NCI-H2227 (cell line): Measurements from ENCODE around the gene CCZ1.
"Not testable (repeated sequence)": the region's sequence is repeated elsewhere in the genome, so short reads cannot be mapped to it uniquely, and the experiment has no call there.

ENCODE experiments used
- DNase-seq: peaks from one replicate; lab custom pipeline; 2025; ENCODE audit not compliant: unreplicated experiment; lab: John Stamatoyannopoulos, UW

The CCZ1 gene

DNA sequence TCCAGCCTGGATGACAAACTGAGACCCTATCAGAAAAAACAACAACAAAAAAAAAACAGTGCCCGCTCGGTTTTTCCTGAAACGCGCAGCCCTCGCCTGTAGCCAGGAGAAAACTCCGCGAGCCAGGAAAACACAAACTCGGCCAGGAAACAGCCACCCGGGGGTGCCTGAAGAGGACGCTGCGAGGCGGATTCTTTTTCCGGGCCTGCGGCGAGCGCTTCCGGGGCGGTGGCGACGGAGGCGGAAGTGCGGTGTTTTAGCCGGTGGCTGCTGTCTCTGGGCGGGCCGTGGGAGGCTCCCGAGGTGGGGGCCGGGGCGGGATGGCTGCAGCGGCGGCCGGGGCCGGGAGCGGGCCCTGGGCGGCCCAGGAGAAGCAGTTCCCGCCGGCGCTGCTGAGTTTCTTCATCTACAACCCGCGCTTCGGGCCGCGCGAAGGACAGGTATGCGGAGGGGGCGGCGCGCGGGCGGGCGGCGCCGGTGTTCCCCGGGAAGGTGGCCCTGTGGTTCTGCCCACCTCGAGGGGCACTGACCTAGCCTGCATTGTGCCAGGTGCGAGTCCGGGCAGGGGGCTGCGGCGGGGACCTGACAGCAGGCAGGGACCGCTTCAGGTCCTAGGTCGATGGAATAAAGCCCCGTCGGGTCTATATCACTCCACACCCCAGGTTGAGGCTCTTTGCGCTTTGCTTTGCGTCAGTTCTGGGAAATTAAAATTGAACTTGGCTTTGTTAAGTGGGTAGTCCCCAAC, at the start of gene CCZ1:
CCZ1 (plus strand) TSS at position 254 of the 745 bp plus-strand sequence; CDS start at position 321, 67 bp downstream.
- DNase-seq = peak; percentile 91

DNA sequence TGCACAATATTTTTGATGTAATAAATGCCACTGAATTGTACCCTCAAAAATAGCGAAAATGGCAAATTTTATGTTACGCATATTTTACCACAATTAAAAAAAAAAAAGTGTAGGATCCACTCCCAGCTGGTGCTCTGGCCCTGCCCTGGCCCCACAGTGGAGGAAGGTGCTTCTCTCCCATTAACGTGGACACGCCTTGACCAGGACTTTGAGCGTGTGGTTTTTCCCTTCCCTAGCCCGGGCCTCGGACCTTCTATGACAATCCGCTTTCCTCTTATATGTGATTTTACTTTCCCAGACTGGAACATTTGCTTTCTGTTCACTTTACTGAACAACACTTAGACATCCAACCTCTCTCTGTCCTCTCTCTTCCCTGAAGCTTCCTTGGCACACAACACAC, 47.6 kb upstream of the CCZ1 start:
- DNase-seq = no peak

DNA sequence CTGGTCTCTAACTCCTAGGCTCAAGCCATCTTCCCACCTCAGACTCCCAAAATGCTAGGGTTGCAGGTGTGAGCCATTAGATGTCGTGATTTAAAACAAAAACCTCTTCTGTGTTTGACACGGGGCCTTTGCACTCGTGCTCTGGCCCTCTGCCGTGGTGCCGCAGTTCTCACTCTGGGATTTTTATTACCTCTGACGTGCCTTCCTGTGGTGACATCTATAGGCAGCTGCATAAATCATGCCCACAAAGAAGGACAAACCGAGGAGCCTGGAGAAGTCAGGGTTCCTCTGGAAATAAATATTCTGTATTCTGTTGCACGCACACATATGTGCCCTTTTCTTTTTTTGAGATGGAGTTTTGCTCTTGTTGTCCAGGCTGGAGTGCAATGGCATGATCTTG, 43.8 kb upstream of the CCZ1 start:
- no peak for DNase-seq

DNA sequence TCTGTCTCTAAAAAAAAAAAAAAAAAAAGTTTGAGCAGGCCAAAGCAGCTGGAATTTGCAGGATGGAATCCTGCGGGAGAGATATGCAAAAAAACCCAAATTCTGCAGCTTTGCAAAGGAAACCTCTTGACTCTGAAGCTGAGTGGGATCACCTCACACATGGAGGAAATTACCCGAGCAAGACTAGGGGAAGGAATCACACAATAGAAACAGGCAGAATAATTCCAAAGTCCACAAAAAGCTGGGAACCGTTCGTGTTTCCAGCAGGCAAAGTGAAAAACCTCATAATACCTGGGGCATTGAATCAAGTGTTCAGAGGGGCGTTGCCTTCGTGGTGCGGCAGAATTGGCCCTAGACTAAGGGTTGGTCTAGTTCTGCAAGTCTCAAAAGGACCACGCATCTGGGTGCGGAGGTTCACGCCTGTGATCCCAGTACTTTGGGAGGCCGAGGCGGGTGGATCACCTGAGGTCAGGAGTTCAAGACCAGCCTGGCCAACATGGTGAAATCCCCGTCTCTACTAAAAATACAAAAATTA, 41.4 kb upstream of the CCZ1 start:
- DNase-seq = not testable (repeated sequence)

DNA sequence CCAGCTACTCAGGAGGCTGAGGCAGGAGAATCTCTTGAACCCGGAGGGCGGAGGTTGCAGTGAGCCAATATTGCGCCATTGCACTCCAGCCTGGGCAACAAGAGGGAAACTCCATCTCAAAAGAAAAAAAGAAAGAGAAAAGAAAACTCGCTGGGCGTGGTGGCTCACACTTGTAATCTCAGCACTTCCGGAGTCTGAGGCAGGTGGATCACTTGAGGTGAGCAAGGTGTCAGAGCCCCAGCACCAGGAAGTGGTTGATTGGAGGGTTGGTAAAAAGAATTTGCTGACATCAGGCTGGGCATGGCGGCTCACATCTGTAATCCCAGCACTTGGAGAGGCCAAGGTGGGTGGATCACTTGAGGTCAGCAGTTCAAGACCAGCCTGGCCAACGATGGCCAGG, 40.0 kb upstream of the CCZ1 start:
- not testable (repeated sequence) for DNase-seq

DNA sequence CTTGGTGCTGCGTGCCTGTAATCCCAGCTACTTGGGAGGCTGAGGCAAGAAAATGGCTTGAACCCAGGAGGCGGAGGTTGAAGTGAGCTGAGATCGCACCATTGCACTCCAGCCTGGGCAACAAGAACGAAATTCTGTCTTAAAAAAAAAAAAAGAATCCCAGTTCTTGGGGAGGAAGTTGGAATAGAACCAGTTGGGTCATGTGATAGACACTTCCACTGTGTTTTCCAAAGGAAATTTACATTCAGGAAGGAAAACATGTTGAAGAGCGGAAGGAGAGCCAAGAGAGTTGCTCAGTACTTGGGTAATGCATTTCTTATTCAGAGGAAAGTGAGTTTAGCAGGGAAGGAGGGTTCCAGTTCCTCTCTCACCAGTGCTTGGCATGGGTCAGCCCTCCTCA, 37.3 kb upstream of the CCZ1 start:
- not testable (repeated sequence) for DNase-seq

DNA sequence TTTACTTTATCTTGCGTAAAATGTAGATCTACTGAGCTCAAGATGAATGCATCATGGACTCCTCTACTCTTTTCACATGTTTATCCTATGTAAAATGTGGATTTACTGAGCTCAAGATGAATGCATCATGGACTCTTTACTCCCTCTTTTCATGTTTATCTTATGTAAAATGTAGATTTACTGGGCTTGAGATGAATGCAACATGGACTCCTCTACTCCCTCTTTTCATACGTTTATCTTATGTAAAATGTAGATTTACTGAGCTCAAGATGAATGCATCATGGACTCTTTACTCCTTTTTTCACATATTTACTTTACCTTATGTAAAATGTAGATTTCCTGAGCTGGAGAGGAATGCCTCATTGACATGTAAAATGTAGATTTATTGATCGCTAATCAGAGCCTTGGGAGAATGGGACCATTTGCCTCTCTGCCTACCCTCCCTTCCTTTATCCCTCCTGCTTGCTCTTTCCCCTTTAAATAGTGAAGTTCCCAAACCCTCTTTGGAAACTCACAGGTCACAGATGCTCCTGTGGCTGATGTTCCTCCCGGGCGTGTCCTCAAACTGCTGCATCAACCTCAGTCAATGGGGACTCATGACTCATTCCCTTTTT, 35.7 kb upstream of the CCZ1 start:
- not testable (repeated sequence) for DNase-seq

DNA sequence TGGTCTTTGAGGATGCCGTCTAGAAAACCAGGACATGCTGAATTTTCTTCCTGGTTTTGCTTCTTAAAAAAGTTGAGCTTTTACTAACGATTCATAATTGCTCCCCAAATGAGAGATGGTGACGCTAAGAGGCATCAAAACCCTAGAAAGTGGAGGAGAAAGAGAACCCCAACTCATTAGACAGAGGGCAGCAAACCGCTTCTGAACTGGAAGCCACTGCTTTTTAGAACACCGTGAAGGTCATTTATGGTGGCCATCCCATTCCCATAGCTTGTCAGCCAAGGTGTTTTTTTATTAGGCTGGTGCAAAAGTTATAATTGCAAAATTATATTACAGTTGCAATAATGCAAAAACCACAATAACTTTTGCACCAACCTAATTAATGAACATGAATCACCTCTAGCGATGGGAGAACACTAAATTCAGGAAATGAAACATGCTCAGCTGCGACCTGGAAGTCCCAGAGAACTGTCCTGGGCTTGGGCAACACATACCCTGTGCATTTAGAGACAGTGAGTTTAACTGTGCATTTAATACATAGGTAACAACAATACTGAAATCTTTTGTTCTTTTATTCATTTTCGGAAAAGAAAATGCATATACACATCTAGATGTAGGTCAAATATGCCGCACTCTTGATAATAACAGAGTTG, 33.1 kb upstream of the CCZ1 start:
- not testable (repeated sequence) for DNase-seq

DNA sequence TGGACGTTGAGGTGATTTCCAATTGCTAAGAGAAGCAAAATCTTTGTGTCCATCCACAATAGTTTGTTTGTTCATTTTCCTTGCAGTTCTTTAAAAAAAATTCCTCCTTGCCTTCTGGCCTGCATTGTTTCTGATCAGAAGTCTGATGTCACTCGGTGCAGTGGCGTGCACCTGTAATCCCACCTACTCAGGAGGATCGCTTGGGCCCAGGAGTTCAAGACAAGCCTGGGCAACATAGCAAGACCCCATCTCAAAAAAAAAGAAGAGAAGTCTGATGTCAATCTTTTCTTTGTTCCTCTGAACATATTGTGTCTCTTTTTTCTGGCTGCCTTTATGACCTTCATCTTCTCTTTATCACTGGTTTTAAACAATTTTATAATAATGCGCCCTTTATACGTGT, 31.5 kb upstream of the CCZ1 start:
- no peak for DNase-seq

DNA sequence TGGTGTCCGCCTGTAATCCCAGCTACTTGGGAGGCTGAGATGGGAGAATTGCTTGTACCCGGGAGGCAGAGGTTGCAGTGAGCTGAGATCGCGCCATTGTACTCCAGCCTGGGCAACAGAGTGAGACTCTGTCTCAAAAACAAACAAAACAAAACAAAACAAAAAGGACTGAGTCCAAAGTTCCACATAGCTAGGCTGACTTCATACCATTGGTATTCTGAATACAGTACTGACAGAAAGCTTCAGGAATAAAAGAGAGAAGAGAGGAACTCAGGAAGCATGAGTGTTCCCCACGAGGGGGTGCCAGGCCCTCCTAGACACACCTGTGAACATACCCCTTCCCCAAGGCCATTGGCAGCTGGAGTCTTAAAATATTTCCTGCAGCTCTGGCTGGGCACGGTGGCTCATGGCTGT, 29.6 kb upstream of the CCZ1 start:
- not testable (repeated sequence) for DNase-seq

DNA sequence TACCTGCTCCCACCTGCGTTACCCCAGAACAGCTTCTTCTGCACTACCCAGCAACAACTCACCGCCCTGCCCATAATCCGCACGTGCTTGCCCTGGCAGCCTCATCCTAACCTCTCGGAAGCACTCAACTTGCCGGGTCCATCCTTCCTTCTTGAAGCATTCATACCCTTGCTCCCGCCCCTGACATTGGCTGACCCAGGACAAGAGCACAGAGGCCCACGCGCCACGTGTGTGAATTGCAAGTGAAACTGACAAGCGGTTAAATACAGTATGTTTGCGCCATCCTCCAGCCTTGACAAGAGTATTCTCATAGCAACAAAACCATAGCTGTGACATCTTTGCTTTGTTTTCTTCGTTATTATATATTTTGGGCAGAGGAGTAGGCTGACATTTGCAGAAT, 28.8 kb upstream of the CCZ1 start:
- peak; percentile 6 for DNase-seq

DNA sequence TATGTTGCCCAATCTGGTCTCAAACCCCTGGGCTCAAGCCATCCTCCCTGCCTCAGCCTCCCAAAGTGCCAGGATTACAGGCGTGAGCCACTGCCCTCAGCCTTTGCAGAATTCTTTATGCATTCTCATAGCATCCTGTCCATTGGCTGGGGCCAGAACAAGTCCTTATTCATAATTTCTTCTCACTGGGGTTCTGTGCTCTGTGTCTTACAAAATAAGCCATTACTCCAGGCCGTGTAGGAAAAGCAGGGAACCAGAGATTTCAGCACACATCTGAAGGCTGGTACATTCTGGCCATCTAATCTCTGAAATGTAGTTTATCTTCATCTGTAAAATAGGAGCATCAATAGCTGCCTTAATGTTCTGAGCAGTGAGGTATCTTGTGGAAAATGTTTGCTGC, 28.2 kb upstream of the CCZ1 start:
- DNase-seq = no peak

DNA sequence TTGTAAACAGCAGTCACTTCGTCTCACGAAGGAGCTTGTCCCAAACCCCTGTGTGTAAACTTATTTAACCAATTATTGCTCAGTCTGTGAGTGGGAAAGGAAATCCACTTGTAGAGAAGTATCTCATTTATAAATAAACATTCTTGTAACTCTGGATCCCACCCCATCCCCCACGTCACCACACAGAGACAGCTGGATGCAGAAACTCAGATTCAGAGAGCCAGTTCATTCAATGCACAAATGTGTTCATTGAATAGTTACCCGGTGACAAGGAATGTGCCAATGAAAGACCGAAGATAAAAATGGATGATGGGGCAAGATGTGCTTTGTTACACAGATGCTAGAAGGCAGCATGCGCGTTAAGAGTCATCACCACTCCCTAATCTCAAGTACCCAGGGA, 26.2 kb upstream of the CCZ1 start:
- peak; percentile 22 for DNase-seq

DNA sequence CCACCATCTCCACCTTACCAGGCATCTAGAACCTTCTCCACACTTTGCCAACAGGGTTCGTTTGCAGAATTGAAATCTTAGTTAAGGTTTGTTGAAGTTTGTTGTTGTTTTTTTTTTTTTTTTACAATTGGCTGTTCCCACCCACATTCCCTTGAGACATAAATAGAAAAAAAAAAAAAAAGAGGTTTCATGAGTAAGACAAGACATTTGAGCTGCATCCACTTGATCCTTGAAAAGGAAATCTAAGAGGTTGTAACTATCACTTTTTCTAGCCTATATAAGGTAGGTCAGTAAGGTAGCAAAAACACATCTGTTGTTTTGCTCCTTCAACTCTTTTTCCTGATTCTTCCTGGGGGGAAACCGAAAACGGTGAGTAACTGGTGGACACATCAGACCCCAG, 18.9 kb upstream of the CCZ1 start:
- not testable (repeated sequence) for DNase-seq

DNA sequence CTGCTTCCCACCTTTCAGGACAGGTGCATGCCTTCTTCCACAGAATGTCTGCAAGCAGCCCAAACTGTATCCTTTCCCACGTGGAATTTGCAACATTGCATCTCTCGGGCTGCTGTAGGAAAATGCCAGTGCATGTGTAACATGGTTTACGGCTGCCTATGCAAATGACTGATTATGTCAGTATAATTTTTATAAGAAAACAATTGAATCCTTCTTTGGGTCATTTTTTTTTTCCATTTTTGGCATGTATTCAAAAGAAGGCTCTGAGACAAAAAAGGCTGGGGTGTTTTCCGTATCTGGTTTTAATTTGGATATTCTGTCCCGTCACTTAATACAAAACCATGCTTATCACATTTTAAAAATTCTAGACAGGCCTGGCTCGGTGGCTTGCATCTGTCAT, 18.4 kb upstream of the CCZ1 start:
- DNase-seq = not testable (repeated sequence)

DNA sequence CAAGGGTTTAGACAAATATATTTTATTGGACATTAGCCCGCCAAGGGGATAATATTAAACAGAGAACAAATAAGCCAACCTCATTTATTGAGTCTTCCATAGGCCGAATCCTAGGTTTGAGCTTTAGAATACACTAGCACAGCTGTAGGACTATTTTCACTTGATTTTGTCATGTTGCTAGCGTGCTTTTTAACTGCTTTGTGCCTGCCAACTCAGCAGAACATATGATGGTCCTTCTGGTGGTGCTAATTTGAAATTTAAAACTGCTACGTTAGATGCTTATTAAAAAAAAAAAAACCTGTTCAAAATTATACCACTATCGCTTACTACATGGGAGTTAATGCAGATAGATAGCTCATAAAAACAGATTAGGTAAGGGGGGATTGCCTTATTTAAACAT, 14.1 kb upstream of the CCZ1 start:
- not testable (repeated sequence) for DNase-seq

DNA sequence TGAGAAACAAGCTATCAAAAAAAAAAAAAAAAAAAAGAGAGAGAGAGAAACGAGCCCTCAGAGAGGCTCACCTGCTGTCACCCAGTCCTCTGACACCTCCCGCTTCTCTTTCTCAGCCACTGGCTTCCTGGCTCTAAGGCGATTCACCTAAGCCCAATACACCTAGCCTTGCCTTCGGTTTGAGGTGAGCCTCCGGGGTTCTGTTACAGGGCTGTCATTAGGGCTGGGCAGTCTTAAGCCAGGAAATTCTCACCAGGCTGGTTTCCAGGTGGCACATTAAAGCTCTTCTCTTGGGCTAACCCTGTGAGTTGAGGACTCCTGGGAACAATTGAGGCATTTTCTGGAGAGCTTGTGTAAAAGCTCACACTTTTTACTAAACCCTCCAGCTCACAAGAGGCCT, 10.5 kb upstream of the CCZ1 start:
- not testable (repeated sequence) for DNase-seq

DNA sequence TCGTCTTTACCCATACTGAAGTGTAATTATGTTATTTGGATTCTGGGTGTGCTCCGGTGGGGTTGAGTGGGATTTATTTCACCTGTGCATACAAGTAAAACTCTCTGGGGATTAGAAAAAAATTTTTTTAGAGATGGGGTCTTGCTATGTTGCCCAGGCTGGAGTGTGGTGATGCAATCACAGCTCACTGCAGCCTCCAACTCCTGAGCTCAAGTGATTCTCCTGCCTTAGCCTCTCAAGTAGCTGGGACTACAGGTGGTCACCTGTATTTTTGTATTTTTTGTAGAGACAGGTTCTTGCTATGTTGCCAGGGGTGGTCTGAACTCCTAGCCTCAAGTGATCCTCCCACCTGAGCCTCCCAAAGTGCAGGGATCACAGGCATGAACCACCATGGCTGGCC, 8.3 kb upstream of the CCZ1 start:
- not testable (repeated sequence) for DNase-seq

DNA sequence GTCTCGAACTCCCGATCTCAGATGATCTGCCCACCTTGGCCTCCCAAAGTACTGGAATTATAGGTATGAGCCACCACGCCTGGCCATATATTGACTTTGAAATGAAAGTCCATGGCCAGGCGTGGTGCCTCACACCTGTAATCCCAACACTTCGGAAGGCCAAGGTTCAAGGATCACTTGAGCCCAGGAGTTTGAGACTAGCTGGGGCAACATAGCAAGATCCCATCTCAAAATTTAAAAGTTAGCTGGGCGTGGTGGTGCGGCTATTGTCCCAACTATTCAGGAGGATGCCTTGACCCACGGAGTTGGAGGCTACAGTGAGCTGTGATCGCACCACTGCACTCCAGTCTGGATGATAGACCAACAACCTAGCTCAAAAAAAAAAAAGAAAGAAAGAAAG, 6.0 kb upstream of the CCZ1 start:
- no peak for DNase-seq

DNA sequence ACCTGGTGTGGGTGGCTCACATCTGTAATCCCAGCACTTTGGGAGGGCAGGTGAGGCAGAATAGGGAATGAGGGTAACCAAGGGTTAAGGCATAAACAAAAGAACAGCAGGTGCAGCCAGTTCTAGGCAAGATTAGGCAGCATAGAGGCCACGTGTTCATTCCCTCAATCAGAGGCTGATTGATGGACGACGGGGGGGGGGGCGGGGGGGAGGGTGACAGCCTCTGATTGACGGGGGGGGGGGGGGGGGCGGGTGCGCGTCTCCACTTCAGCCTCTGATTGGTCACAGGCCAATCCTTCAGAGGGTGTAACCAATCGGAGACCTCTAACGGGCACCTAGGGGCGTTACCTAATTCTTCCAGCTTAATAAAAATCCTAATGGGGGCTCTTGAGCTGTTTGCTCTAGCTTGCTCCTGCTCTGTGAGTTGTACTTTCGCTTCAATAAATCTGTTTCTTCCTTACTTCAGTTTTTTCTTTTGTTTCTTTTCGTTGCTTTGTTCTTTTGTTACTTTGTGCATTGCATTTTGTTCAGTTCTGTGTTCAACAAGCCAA, 1.1 kb upstream of the CCZ1 start:
- peak; percentile 57 for DNase-seq

DNA sequence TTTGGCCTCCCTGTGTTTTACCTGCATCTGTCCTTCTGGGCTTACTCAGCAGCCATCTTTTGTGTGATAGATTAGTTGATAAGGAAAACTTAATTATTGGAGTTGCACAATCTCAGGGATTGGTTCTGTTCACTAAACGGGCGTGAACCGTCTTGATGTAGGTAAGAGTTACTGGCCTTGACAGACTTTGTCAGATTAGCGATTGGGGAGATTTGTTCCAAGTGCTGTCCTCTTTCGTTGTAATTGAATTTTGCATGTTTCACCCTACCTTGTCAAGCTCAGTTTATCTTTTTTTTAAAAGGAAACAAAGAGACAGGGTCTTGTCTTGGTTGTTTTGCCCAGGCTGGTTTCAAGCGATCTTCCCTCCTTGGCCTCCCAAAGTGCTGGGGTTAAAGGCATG, 4.5 kb downstream of the CCZ1 start:
- not testable (repeated sequence) for DNase-seq

DNA sequence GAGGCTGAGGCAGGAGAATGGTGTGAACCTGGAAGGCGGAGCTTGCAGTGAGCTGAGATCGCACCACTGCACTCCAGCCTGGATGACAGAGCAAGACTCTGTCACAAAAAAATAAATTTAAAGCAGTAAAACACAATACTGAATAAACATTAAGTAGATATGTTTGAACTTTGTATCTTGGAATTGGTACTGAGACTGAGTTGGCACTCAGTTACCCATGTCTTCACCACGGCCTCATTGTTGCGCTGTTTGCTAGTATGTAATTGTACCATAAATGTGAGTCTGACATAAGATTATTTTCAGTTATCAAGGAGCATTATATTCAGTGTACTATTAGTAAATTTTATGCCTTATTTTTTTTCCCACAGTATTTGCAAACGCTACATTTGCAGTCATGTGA, 6.2 kb downstream of the CCZ1 start:
- not testable (repeated sequence) for DNase-seq
